GM12872 (cell line): ENCODE data around the gene ZBP1.

Source experiments
- TF ChIP-seq, protein P1 (sequence below): IDR thresholded peaks from 3 replicates; pipeline ENCODE4 v1.5.1; 2011; ENCODE audit warnings: low read depth, mild to moderate bottlenecking, low read length, moderate library complexity; ENCODE audit not compliant: insufficient read depth

The ZBP1 gene

DNA sequence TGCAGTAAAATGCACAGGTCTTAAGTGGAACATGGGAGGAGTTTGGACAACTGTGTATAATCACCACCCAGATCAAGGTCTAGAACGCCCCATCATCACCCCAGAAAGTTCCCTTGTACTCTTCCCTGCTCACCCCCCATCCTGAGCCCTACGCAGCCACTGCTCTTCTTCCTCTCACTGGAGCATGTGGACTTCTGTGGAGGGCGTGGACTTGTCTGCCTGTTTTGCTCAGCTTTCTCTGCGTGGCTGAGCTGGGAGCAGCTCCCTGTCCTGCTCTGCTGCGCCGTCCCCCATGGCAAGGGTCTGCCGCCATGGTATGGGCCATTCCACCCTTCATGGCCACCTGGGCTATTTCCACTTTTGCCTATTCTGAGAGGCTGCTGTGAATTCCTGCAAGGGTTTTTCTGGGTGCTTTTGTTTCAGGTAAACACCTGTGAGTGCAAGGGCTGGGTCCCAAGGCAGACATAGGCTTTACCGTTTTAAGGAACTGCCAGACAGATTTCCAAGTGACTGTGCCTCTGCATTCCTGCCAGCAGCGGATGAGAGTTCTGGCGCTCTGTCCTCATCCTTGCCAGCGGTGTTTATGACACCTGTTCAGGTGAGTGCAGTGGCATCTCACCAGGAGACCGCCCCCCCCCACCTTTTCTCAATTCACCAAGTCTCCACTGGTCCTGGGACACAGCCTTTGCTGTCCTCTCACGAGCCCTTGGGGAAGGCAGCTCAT lies 39.6 kb downstream of the ZBP1 start:
- TF ChIP-seq, protein P1, sequence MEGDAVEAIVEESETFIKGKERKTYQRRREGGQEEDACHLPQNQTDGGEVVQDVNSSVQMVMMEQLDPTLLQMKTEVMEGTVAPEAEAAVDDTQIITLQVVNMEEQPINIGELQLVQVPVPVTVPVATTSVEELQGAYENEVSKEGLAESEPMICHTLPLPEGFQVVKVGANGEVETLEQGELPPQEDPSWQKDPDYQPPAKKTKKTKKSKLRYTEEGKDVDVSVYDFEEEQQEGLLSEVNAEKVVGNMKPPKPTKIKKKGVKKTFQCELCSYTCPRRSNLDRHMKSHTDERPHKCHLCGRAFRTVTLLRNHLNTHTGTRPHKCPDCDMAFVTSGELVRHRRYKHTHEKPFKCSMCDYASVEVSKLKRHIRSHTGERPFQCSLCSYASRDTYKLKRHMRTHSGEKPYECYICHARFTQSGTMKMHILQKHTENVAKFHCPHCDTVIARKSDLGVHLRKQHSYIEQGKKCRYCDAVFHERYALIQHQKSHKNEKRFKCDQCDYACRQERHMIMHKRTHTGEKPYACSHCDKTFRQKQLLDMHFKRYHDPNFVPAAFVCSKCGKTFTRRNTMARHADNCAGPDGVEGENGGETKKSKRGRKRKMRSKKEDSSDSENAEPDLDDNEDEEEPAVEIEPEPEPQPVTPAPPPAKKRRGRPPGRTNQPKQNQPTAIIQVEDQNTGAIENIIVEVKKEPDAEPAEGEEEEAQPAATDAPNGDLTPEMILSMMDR: no peak

- TF ChIP-seq, protein P1: no peak
Observed at GRCh38 chr20:57579898-57580447, 40.3 kb downstream of the ZBP1 start.

DNA sequence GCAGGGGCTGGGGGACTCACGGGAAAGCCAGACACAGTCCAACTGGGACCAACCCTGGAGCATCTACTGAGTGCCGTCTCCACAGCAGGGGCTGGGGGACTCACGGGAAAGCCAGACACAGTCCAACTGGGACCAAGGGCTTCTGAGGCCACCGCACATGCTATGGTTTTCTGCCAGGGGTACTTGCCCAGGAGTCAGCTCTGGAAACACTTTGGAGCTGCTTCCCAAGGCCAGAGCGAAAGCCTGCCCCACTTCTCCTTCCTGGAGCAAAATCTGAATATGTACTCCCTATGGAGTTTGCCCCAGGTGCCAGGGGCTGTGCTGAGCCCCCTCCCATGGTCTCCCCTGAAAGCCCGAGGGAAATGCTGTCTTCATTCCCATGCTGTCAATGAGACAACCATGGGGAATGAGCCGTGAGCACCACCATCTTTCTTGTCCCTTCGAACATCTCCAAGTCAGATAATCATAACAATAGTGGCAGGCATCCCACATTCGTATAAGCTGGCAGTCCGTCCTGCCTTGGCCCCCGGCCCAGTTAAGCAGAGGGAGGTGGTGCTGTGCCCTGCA lies 40.8 kb downstream of the ZBP1 start:
- TF ChIP-seq, protein P1: no peak

DNA sequence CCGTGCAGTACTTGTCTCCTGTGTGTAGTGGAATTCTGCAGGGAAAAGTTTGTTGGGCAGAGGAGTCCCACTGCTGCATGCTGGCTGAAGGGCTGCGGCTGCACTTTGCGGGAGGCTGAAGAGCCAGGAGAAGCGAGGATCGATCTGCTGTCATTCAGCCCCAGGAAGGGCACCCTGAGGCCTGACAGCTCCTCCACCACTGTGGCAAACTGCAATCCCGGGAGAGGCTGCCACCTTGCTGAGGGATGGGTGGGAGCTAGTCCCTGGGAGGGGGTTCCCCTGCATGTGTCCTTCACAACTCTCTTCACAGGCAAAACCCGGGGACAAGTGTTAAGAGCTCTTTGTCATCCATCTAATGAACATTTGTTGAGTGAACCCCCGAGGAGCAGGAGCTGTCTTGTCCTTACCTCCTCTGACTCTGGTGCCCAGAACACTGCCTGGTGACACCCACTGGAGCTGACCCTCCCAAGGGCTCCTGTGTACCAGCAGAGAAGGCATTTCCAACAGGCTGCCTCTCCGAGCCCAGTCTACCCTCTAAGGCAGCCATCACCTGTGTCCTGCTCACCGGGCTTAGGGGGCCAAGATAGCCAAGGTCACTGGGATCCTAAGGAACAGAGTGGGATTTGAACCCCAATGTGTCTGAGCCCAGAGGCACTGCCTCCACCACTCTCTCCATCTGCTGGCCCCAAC lies 41.6 kb downstream of the ZBP1 start:
- TF ChIP-seq, protein P1: no peak

DNA sequence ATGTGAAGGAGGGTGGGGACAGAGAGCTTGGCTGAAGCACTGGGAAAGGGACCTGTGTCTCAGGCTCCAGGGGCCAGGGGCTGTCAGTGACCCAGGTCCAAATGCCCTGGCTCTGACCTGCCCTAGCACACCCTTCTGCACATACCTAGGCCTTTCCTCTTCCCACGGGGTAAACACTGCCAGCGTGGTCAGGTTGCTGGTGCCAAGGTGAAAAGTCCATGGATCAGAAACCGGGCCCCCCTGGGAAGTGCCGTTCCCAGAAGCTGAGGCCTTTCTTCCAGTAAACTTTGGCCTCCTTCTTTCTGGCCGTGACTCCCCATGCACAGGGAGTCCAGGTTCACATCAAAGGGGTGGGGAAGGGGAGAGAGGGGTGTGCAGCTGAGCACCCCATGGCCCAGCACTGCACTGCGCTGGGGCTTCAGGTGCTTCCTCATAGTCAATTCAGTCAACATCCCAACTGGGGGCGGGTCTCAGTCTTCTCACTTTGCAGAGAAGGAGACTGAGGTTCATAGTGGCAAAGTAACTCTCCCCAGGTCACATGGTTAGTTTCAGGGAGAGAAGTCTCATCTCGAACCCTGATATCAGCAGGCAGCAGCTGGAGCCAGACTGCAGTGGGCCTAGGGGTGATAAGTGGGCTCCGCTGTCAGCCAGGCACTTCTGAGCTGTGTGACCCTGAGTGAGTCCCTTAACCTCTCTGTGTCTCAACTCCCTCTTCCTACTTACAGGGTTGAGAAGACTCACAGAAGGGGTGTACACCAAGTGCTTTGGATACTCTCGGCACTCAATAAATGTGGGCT lies 42.3 kb downstream of the ZBP1 start:
- TF ChIP-seq, protein P1: no peak

DNA sequence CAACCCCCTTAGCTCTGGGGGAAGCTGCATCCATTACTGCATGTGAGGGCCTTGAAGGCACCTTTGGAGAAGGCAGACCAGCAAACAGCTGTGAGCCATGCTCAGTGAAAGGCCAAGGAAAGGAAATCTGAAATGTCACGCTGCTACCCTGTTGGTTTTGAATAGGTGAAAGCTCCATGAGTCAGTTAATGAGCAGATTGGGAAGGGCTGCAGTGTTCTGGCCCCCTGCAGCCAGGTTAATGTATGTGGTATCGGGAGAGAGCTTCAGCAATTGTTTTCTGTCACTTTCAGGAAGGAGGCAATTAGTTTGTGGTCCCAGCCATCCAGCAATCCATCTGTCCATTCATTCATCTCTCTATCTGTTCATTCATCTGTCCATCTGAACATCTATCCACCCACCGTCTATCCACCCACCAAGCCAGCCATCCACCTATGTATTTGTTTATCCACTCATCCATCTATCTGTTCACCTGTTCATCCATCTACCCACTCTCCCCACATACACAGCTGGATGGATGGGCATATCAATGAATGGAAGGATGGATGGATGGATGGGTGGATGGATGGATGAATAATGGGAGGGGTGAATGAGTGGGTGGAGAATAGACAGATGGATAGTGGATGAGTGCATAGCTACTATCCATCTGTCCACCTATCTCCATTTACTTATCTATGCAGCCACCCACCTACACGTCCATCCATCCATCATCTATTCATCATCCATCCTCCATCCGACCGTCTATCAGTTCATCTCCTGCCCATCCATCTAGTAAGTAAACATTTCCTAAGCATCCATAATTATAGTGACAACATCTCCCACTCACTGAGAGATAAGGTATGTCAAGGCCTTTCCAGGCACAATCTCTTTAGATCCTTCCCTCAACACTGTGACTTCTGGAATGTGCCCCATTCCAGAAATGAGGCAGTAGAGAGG lies 43.3 kb downstream of the ZBP1 start:
- TF ChIP-seq, protein P1: no peak
